HCT116 (cell line): ENCODE data around the gene PAGE5.

ENCODE experiments used
- POLR2A ChIP-seq: IDR thresholded peaks from 2 replicates; pipeline ENCODE4 v1.7.0; 2011; ENCODE audit warnings: borderline replicate concordance; ENCODE audit not compliant: insufficient read depth, insufficient read length; ENCODE audit errors: extremely low read depth
- ZBTB33 ChIP-seq: IDR thresholded peaks from 2 replicates; pipeline ENCODE4 v1.6.1; 2011; ENCODE audit warnings: mild to moderate bottlenecking, low read length, moderate library complexity; ENCODE audit not compliant: insufficient replicate concordance; ENCODE audit errors: extremely low read depth

- TF ChIP-seq ZBTB33 (no peak), POLR2A (no peak)
Observed at GRCh38 chrX:55206162-55206941, 13.8 kb upstream of the PAGE5 start.
